Measurements from ENCODE around the gene BEGAIN. TPM values are rescaled to one million over a fixed set of nuclear protein-coding genes. Genes with fewer than 3 reads are reported as not detected.

The BEGAIN gene
- total and polyA plus RNA-seq, 2 experiments from 2014 or later: not detected

GRCh38 chr14:100590726-100591452 lies 3.7 kb upstream of the BEGAIN start:
- Histone ChIP-seq H3K36me3 (no peaks in the 10 kb centered on the region), H3K27ac (no peak overlapping the region), H3K4me1 (ENCODE audit: low read depth) (no peaks in the 10 kb centered on the region), H3K9me3 (ENCODE audit: low read depth) (no peaks in the 10 kb centered on the region), H3K4me3 (no peak overlapping the region), H3K27me3 (peaks cover 70% of the 10 kb centered on the region)
- TF ChIP-seq CTCF (IDR thresholded peaks at IDR 0.05; ENCODE audit: low read depth, low read length): no peak
- DNase-seq (ENCODE audit: low read depth in 1 of 2, low spot score in 1 of 2): no peak

- DNase-seq (ENCODE audit: low read depth in 1 of 2, low spot score in 1 of 2): no peak
- no peak for TF ChIP-seq CTCF (IDR thresholded peaks at IDR 0.05; ENCODE audit: low read depth, low read length)
- Histone ChIP-seq H3K4me3 (no peak overlapping the region), H3K9me3 (ENCODE audit: low read depth) (no peaks in the 10 kb centered on the region), H3K36me3 (no peaks in the 10 kb centered on the region), H3K4me1 (ENCODE audit: low read depth) (no peaks in the 10 kb centered on the region), H3K27ac (no peak overlapping the region), H3K27me3 (peaks cover 76% of the 10 kb centered on the region)
These were observed 2.7 kb upstream of the BEGAIN start for GRCh38 chr14:100589760-100590469.

GRCh38 chr14:100589071-100589759 lies 2.0 kb upstream of the BEGAIN start:
- Histone ChIP-seq H3K4me3 (no peak overlapping the region), H3K4me1 (ENCODE audit: low read depth) (no peaks in the 10 kb centered on the region), H3K9me3 (ENCODE audit: low read depth) (no peaks in the 10 kb centered on the region), H3K36me3 (no peaks in the 10 kb centered on the region), H3K27ac (no peak overlapping the region), H3K27me3 (peaks cover 77% of the 10 kb centered on the region)
- no peak for DNase-seq (ENCODE audit: low read depth in 1 of 2, low spot score in 1 of 2)
- TF ChIP-seq CTCF (IDR thresholded peaks at IDR 0.05; ENCODE audit: low read depth, low read length): no peak

GRCh38 chr14:100588671-100589070 lies 1.5 kb upstream of the BEGAIN start:
- no peak overlapping the region for H3K4me3 ChIP-seq
- no peak for TF ChIP-seq CTCF (IDR thresholded peaks at IDR 0.05; ENCODE audit: low read depth, low read length)
- no peak for DNase-seq (ENCODE audit: low read depth in 1 of 2, low spot score in 1 of 2)
- H3K27me3 ChIP-seq: peaks cover 79% of the 10 kb centered on the region
- no peak overlapping the region for H3K27ac ChIP-seq
- no peaks in the 10 kb centered on the region for H3K4me1 ChIP-seq (ENCODE audit: low read depth)
- no peaks in the 10 kb centered on the region for H3K36me3 ChIP-seq
- H3K9me3 ChIP-seq (ENCODE audit: low read depth): no peaks in the 10 kb centered on the region

GRCh38 chr14:100587763-100588411 lies 670 bp upstream of the BEGAIN start:
- no peak overlapping the region for H3K4me3 ChIP-seq

More at GRCh38 chr14:100587763-100588411, 670 bp upstream of the BEGAIN start:
- TF ChIP-seq CTCF (IDR thresholded peaks at IDR 0.05; ENCODE audit: low read depth, low read length): no peak
- H3K4me1 ChIP-seq (ENCODE audit: low read depth): no peaks in the 10 kb centered on the region
- peaks cover 81% of the 10 kb centered on the region for H3K27me3 ChIP-seq
- no peaks in the 10 kb centered on the region for H3K36me3 ChIP-seq
- H3K9me3 ChIP-seq (ENCODE audit: low read depth): no peaks in the 10 kb centered on the region
- H3K27ac ChIP-seq: no peak overlapping the region
- DNase-seq (ENCODE audit: low read depth in 1 of 2, low spot score in 1 of 2): peak in 1 of 2 donors; percentile 45
